Astrocyte (in vitro differentiated cells and primary cell): ENCODE results near the gene STKLD1.

ENCODE experiments used
- EZH2 ChIP-seq: IDR thresholded peaks from 2 replicates; pipeline ENCODE4 v1.6.1; 2012; ENCODE audit warnings: mild to moderate bottlenecking, low read length, inconsistent platforms; ENCODE audit not compliant: insufficient read depth
- TF ChIP-seq, protein P1 (sequence below): IDR thresholded peaks from 2 replicates; pipeline ENCODE4 v1.5.1; 2011; ENCODE audit warnings: low read depth, mild to moderate bottlenecking, inconsistent platforms, low read length, moderate library complexity; ENCODE audit not compliant: insufficient read depth

- TF ChIP-seq, protein P1, sequence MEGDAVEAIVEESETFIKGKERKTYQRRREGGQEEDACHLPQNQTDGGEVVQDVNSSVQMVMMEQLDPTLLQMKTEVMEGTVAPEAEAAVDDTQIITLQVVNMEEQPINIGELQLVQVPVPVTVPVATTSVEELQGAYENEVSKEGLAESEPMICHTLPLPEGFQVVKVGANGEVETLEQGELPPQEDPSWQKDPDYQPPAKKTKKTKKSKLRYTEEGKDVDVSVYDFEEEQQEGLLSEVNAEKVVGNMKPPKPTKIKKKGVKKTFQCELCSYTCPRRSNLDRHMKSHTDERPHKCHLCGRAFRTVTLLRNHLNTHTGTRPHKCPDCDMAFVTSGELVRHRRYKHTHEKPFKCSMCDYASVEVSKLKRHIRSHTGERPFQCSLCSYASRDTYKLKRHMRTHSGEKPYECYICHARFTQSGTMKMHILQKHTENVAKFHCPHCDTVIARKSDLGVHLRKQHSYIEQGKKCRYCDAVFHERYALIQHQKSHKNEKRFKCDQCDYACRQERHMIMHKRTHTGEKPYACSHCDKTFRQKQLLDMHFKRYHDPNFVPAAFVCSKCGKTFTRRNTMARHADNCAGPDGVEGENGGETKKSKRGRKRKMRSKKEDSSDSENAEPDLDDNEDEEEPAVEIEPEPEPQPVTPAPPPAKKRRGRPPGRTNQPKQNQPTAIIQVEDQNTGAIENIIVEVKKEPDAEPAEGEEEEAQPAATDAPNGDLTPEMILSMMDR: no peak
- TF ChIP-seq EZH2: no peak
Observed at GRCh38 chr9:133385452-133385851, 9.3 kb downstream of the STKLD1 start.
